Measurements from ENCODE around the gene ARHGEF10L. TPM values are rescaled to one million over a fixed set of nuclear protein-coding genes. Genes with fewer than 3 reads are reported as not detected.

ARHGEF10L gene
- total RNA-seq, 3 donors from 2014 or later (not counting 1 experiment from before 2014, with no cell fraction given), result 0.70 to 1.7 (median 0.94) TPM

GRCh38 chr1:17510138-17510537 is 29.4 kb upstream of the ARHGEF10L start:
- ATAC-seq, result no peak
- TF ChIP-seq, protein P1, sequence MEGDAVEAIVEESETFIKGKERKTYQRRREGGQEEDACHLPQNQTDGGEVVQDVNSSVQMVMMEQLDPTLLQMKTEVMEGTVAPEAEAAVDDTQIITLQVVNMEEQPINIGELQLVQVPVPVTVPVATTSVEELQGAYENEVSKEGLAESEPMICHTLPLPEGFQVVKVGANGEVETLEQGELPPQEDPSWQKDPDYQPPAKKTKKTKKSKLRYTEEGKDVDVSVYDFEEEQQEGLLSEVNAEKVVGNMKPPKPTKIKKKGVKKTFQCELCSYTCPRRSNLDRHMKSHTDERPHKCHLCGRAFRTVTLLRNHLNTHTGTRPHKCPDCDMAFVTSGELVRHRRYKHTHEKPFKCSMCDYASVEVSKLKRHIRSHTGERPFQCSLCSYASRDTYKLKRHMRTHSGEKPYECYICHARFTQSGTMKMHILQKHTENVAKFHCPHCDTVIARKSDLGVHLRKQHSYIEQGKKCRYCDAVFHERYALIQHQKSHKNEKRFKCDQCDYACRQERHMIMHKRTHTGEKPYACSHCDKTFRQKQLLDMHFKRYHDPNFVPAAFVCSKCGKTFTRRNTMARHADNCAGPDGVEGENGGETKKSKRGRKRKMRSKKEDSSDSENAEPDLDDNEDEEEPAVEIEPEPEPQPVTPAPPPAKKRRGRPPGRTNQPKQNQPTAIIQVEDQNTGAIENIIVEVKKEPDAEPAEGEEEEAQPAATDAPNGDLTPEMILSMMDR (IDR thresholded peaks at IDR 0.05), result no peak
- 100% methylated on average over 3 of the region's 3 CpGs for WGBS (ENCODE audit: insufficient coverage)

DNA sequence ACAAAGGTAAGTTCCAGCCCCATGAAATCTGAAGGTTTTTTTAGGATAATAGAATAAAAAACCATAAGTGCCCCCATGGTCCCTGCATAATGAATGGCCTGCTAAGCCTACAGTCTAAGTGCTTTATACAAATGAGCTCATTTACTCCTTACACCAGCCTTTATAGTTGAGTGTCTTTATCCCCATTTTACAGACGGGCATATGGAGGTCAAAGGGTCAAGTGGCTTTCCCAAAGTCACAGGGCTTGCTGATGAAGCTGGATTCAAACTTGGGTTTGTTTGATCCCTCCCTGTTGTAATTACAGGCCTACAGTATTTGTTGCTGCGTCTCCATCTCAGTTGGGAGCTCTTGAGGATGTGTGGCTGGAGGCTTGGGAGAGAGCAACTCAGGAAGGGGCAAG is 28.3 kb upstream of the ARHGEF10L start:
- ATAC-seq (no peak), DNase-seq (no peak)
- H3K9me3 ChIP-seq (ENCODE audit: control insufficient read depth, insufficient read depth, low read length), result no peaks in the 10 kb centered on the region
- H3K4me1 Mint-ChIP-seq, result no peaks in the 10 kb centered on the region
- no peak overlapping the region for H3K4me3 Mint-ChIP-seq
- H3K36me3 ChIP-seq (ENCODE audit: control insufficient read depth, insufficient read depth, low read length), result no peaks in the 10 kb centered on the region
- H3K9me3 Mint-ChIP-seq, result no peaks in the 10 kb centered on the region
- H3K36me3 Mint-ChIP-seq, result no peaks in the 10 kb centered on the region
- no peak overlapping the region for H3K4me3 ChIP-seq (ENCODE audit: low read length)
- peaks cover 5 to 6% of the 10 kb centered on the region in 2 donors for H3K27me3 Mint-ChIP-seq (ENCODE audit: low read depth in 2 of 2)
- no peak overlapping the region for H3K27ac ChIP-seq (ENCODE audit: low read length)
- H3K4me1 ChIP-seq (ENCODE audit: control insufficient read depth, insufficient read depth, low read length), result no peaks in the 10 kb centered on the region
- WGBS (ENCODE audit: insufficient coverage), result 89% methylated on average over 2 of the region's 2 CpGs
- intact Hi-C loops (cut with micrococcal nuclease), result no loop called here
- H3K27me3 ChIP-seq (ENCODE audit: control insufficient read depth, insufficient read depth, low read length), result no peaks in the 10 kb centered on the region
- no peak overlapping the region for H3K27ac Mint-ChIP-seq
- TF ChIP-seq, protein P1 (IDR thresholded peaks at IDR 0.05), result no peak

More at GRCh38 chr1:17510138-17510537, 29.4 kb upstream of the ARHGEF10L start:
- H3K27me3 Mint-ChIP-seq (ENCODE audit: low read depth in 2 of 2), result peaks cover 0 to 2% of the 10 kb centered on the region in 2 donors
- no peaks in the 10 kb centered on the region for H3K9me3 Mint-ChIP-seq
- no peaks in the 10 kb centered on the region for H3K36me3 Mint-ChIP-seq
- no peaks in the 10 kb centered on the region for H3K27me3 ChIP-seq (ENCODE audit: control insufficient read depth, insufficient read depth, low read length)
- intact Hi-C loops (cut with micrococcal nuclease), result no loop called here
- no peak for DNase-seq
- no peaks in the 10 kb centered on the region for H3K36me3 ChIP-seq (ENCODE audit: control insufficient read depth, insufficient read depth, low read length)
- H3K4me3 ChIP-seq (ENCODE audit: low read length), result no peak overlapping the region
- no peak overlapping the region for H3K27ac Mint-ChIP-seq
- no peak overlapping the region for H3K27ac ChIP-seq (ENCODE audit: low read length)
- H3K4me3 Mint-ChIP-seq, result no peak overlapping the region
- H3K9me3 ChIP-seq (ENCODE audit: control insufficient read depth, insufficient read depth, low read length), result no peaks in the 10 kb centered on the region
- H3K4me1 Mint-ChIP-seq, result no peaks in the 10 kb centered on the region
- no peaks in the 10 kb centered on the region for H3K4me1 ChIP-seq (ENCODE audit: control insufficient read depth, insufficient read depth, low read length)

- intact Hi-C loops (cut with micrococcal nuclease), result no loop called here
- no peaks in the 10 kb centered on the region for H3K9me3 Mint-ChIP-seq
- H3K27me3 Mint-ChIP-seq (ENCODE audit: low read depth in 2 of 2), result peaks cover 6 to 8% of the 10 kb centered on the region in 2 donors
- H3K27me3 ChIP-seq (ENCODE audit: control insufficient read depth, insufficient read depth, low read length), result no peaks in the 10 kb centered on the region
- no peaks in the 10 kb centered on the region for H3K36me3 Mint-ChIP-seq
- no peak overlapping the region for H3K27ac Mint-ChIP-seq
- no peaks in the 10 kb centered on the region for H3K4me1 Mint-ChIP-seq
- WGBS (ENCODE audit: insufficient coverage), result 75% methylated on average over 4 of the region's 4 CpGs
- no peak overlapping the region for H3K4me3 ChIP-seq (ENCODE audit: low read length)
- H3K36me3 ChIP-seq (ENCODE audit: control insufficient read depth, insufficient read depth, low read length), result no peaks in the 10 kb centered on the region
- DNase-seq (no peak), ATAC-seq (no peak)
- H3K27ac ChIP-seq (ENCODE audit: low read length), result no peak overlapping the region
- TF ChIP-seq, protein P1 (IDR thresholded peaks at IDR 0.05), result no peak
- no peak overlapping the region for H3K4me3 Mint-ChIP-seq
- no peaks in the 10 kb centered on the region for H3K9me3 ChIP-seq (ENCODE audit: control insufficient read depth, insufficient read depth, low read length)
- H3K4me1 ChIP-seq (ENCODE audit: control insufficient read depth, insufficient read depth, low read length), result no peaks in the 10 kb centered on the region
Measured at GRCh38 chr1:17513131-17513530, 26.4 kb upstream of the ARHGEF10L start.

DNA sequence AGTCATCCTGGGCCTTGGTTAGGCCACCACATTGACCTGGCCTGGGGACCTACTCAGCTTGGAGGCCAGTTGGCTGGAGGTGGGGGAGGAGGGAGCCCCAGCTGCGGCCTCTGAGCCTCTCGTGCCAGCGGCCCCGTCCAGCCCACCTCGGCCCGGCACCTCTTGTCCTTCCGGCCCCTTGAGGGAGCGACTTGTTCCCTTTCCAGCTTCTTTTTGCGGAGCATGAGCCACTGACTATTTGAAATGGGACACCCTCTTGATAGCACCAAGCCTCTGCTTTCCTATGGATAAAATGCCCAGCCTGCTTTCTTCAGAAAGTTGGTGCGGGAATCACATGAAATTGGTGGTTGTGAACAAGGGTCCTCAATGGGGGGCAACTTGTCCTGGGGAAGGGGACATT is 24.7 kb upstream of the ARHGEF10L start:
- Histone ChIP-seq H3K4me1 (ENCODE audit: control insufficient read depth, insufficient read depth, low read length) (no peaks in the 10 kb centered on the region), H3K4me3 (ENCODE audit: low read length) (no peak overlapping the region), H3K27ac (ENCODE audit: low read length) (no peak overlapping the region), H3K9me3 (ENCODE audit: control insufficient read depth, insufficient read depth, low read length) (no peaks in the 10 kb centered on the region), H3K27me3 (ENCODE audit: control insufficient read depth, insufficient read depth, low read length) (no peaks in the 10 kb centered on the region), H3K36me3 (ENCODE audit: control insufficient read depth, insufficient read depth, low read length) (no peaks in the 10 kb centered on the region)
- no peaks in the 10 kb centered on the region for H3K36me3 Mint-ChIP-seq
- intact Hi-C loops (cut with micrococcal nuclease), result no loop called here
- ATAC-seq, result no peak
- no peak for DNase-seq
- H3K27me3 Mint-ChIP-seq (ENCODE audit: low read depth in 2 of 2), result peaks cover 6 to 8% of the 10 kb centered on the region in 2 donors
- H3K4me3 Mint-ChIP-seq, result no peak overlapping the region
- TF ChIP-seq, protein P1 (IDR thresholded peaks at IDR 0.05), result no peak
- 86% methylated on average over 10 of the region's 10 CpGs for WGBS (ENCODE audit: insufficient coverage)
- no peak overlapping the region for H3K27ac Mint-ChIP-seq
- H3K4me1 Mint-ChIP-seq, result no peaks in the 10 kb centered on the region
- H3K9me3 Mint-ChIP-seq, result no peaks in the 10 kb centered on the region
